Tibial nerve (tissue), 4 donors: ENCODE measurements around the gene GPR42. TPM values are rescaled to one million over a fixed set of nuclear protein-coding genes. Genes with fewer than 3 reads are reported as not detected.

ENCODE experiments used
- DNase-seq, 2 donors: peaks; one replicate each; pipeline ENCODE4 v3.0.0-alpha.2; 2019; ENCODE audit warnings: low spot score in 2 of 2
- H3K27ac ChIP-seq, 4 donors: fragments of 200-600 bp; sonication (generic) in 3 of 4; one replicate each; pipeline ENCODE4 v1.5.1; 2017 to 2019; ENCODE audit warnings: mild to moderate bottlenecking in 1 of 4
- H3K27me3 ChIP-seq, 2 donors: fragments of 200-600 bp; sonication (generic) in 1 of 2; one replicate each; pipeline versions ENCODE4 v1.5.1 to v1.6.0; 2017 to 2019
- H3K36me3 ChIP-seq, 3 donors: fragments of 200-600 bp; sonication (generic); one replicate each; pipeline ENCODE4 v1.5.1; 2018 to 2019
- H3K4me1 ChIP-seq, 4 donors: fragments of 200-600 bp; sonication (generic) in 3 of 4; one replicate each; pipeline ENCODE4 v1.5.1; 2017 to 2019
- H3K4me3 ChIP-seq, 4 donors: fragments of 200-600 bp; sonication (generic) in 3 of 4; one replicate each; pipeline ENCODE4 v1.5.1; 2017 to 2019; ENCODE audit warnings: mild to moderate bottlenecking in 1 of 4, moderate library complexity in 1 of 4
- H3K9me3 ChIP-seq, 4 donors: fragments of 200-600 bp; sonication (generic) in 3 of 4; one replicate each; pipeline ENCODE4 v1.5.1; 2017 to 2019
- CTCF ChIP-seq, 5 experiments: fragments of 200-600 bp in 3 of 5; fragments of 450-650 bp in 2 of 5; sonication (generic) in 3 of 5; IDR thresholded peaks; one replicate each; pipeline ENCODE4 v1.5.1; 2016 to 2019; ENCODE audit warnings: antibody characterized with exemption in 5 of 5, mild to moderate bottlenecking in 3 of 5, moderate library complexity in 2 of 5
- EP300 ChIP-seq, 2 donors: sonication (generic); formaldehyde crosslinking; IDR thresholded peaks; one replicate each; pipeline ENCODE4 v1.6.1; 2017; ENCODE audit warnings: antibody characterized with exemption in 2 of 2, mild to moderate bottlenecking in 1 of 2
- POLR2A ChIP-seq, 2 donors: fragments of 450-650 bp; IDR thresholded peaks; one replicate each; pipeline ENCODE4 v1.6.1; 2017; ENCODE audit warnings: antibody characterized with exemption in 2 of 2, mild to moderate bottlenecking in 2 of 2, moderate library complexity in 2 of 2
- WGBS, 2 donors: methylation state at CpG; one replicate each; pipeline ENCODE4 v1.1.5; 2018; 5-methylcytosine and 5-hydroxymethylcytosine counted together
- total RNA-seq, 4 donors: library from RNA; depleted of rRNA; stranded (reverse); fragments of >200 nt; gene quantifications; one replicate each; pipeline ENCODE4 v1.1.0, GENCODE V29; 2016

GPR42 gene
- total RNA-seq, 4 donors from 2014 or later: not detected

GRCh38 chr19:35389192-35389861 lies 18.5 kb downstream of the GPR42 start:
- WGBS, 2 donors: 54 to 59% methylated on average over 6 of the region's 6 CpGs
- H3K27ac ChIP-seq: no peak overlapping the region
- no peak for DNase-seq

GRCh38 chr19:35392742-35393715 lies 22.2 kb downstream of the GPR42 start:
- TF ChIP-seq EP300 (IDR thresholded peaks at IDR 0.05) (no peak), POLR2A (IDR thresholded peaks at IDR 0.05) (no peak), CTCF (IDR thresholded peaks at IDR 0.05) (no peak)
- H3K36me3 ChIP-seq: no peaks in the 10 kb centered on the region
- H3K4me3 ChIP-seq: no peak overlapping the region
- H3K27me3 ChIP-seq: no peaks in the 10 kb centered on the region
- H3K4me1 ChIP-seq: no peaks in the 10 kb centered on the region
- H3K27ac ChIP-seq: no peak overlapping the region
- no peak for DNase-seq
- WGBS, 2 donors: 69 to 79% methylated on average over 5 of the region's 5 CpGs
- H3K9me3 ChIP-seq: no peaks in the 10 kb centered on the region

More at GRCh38 chr19:35389192-35389861, 18.5 kb downstream of the GPR42 start:
- no peak for TF ChIP-seq CTCF (IDR thresholded peaks at IDR 0.05)
- TF ChIP-seq POLR2A (IDR thresholded peaks at IDR 0.05): no peak
- TF ChIP-seq EP300 (IDR thresholded peaks at IDR 0.05): no peak
- Histone ChIP-seq H3K4me3 (no peak overlapping the region), H3K4me1 (no peaks in the 10 kb centered on the region), H3K36me3 (no peaks in the 10 kb centered on the region), H3K9me3 (peaks cover 0 to 13% (median 0%) of the 10 kb centered on the region in 4 donors), H3K27me3 (no peaks in the 10 kb centered on the region)

- 39 to 47% methylated on average over 19 of the region's 19 CpGs for WGBS, 2 donors
- Histone ChIP-seq H3K9me3 (no peaks in the 10 kb centered on the region), H3K36me3 (no peaks in the 10 kb centered on the region), H3K4me1 (no peaks in the 10 kb centered on the region), H3K27ac (no peak overlapping the region), H3K4me3 (no peak overlapping the region), H3K27me3 (no peaks in the 10 kb centered on the region)
- no peak for TF ChIP-seq CTCF (IDR thresholded peaks at IDR 0.05)
- no peak for TF ChIP-seq EP300 (IDR thresholded peaks at IDR 0.05)
- no peak for TF ChIP-seq POLR2A (IDR thresholded peaks at IDR 0.05)
- no peak for DNase-seq
These were observed 24.7 kb downstream of the GPR42 start for GRCh38 chr19:35395382-35396199.

- H3K27me3 ChIP-seq: no peaks in the 10 kb centered on the region
- H3K9me3 ChIP-seq: no peaks in the 10 kb centered on the region
- H3K4me1 ChIP-seq: no peaks in the 10 kb centered on the region
- TF ChIP-seq CTCF (IDR thresholded peaks at IDR 0.05): no peak
- no peak for TF ChIP-seq EP300 (IDR thresholded peaks at IDR 0.05)
- TF ChIP-seq POLR2A (IDR thresholded peaks at IDR 0.05): no peak
- no peak for DNase-seq
- WGBS, 2 donors: 84 to 87% methylated on average over 14 of the region's 14 CpGs
- H3K36me3 ChIP-seq: no peaks in the 10 kb centered on the region
- no peak overlapping the region for H3K4me3 ChIP-seq
- no peak overlapping the region for H3K27ac ChIP-seq
These were observed 25.5 kb downstream of the GPR42 start for GRCh38 chr19:35396240-35396885.
